HG03460 (cell line): ENCODE results near the gene MRPL43.
A peak's percentile ranks its signal among the peaks of the same experiment; 100 is the strongest.

Source experiments
- ATAC-seq: cut with Tn5 transposase; IDR thresholded peaks from one replicate; pipeline ENCODE4 v1.9.1; 2021; ENCODE audit not compliant: unreplicated experiment

Gene MRPL43

GRCh38 chr10:101020427-101021075 lies 33.3 kb upstream of the MRPL43 start:
- ATAC-seq: no peak

DNA sequence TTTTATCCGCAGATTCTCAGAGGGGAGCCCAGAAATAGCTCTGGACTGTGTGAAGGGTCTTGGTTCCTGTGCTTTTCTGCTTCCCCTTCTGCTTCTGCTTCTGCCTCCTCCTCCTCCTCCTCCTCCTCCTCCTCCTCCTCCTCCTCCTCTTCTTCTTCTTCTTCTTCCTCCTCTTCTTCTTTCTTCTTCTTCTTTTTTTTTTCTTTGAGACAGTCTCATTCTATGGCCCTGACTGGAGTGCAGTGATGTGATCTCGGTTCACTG lies 32.1 kb upstream of the MRPL43 start:
- ATAC-seq: no peak

DNA sequence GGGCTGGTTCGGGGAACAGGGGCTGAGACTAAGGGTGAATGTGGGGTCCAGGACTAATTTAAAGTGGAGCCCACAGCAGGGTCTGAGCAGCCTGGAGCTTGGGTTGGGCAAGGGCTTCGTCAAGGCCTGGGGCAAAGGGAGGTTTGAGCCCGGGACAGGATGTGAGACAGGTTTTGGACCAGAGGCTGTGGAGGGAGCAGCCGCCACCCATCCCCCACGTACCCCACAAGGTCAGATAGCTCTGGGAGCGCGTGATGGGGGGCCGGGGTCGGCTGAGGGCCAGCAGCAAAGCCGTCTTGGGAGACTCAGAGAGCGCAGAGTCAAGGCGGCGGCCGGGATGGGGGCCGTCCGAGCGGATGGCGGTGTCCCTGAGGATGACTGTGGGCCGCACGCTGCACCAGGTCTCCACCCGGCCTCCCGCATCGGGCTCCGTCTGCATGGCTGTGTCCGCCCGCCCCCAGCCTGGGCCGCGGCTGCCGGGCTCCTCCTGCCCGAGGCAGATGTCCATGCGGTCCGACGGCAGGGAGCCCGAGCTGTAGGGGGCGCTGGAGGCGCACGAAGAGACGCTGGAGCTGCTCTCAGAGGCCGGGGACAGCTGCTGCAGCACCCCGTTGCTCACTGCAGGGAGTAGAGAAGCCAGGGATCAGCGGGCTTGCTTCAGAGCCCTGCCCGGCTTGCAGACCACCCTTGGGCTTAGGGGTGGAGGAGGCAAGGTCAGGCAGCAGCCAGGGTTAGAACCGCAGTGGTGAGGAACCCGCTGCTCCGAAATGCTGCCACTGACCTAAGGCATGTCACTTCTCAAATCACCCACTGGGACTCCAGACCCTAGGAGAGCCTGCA lies 31.5 kb upstream of the MRPL43 start:
- no peak for ATAC-seq

DNA sequence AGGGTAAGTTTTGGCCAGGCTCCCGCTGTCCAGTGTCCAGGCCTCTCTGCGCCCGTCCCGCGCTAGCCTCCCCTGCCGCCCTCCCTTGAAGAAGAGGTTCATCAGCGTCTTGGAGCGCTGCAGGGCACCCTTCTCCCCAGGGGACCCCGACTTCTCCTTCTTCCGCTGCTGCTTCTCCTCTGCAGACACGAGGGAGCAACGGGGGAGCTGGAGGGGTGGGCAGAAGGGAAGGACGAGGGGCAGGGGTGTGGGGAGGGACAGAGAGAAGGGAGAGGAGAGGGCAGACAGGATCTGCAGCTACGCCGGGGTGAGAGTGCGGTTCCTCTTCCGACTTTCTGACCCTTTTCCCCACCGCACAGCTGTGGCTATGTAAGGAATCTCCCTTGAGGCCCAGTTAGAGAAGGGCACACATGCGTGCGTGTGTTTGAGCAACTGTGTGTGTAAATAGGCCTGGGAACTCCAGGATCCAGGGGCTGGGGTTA lies 30.9 kb upstream of the MRPL43 start:
- ATAC-seq: no peak

GRCh38 chr10:101016814-101017213 lies 29.5 kb upstream of the MRPL43 start:
- ATAC-seq: no peak

GRCh38 chr10:101015582-101015973 lies 28.3 kb upstream of the MRPL43 start:
- ATAC-seq: no peak

DNA sequence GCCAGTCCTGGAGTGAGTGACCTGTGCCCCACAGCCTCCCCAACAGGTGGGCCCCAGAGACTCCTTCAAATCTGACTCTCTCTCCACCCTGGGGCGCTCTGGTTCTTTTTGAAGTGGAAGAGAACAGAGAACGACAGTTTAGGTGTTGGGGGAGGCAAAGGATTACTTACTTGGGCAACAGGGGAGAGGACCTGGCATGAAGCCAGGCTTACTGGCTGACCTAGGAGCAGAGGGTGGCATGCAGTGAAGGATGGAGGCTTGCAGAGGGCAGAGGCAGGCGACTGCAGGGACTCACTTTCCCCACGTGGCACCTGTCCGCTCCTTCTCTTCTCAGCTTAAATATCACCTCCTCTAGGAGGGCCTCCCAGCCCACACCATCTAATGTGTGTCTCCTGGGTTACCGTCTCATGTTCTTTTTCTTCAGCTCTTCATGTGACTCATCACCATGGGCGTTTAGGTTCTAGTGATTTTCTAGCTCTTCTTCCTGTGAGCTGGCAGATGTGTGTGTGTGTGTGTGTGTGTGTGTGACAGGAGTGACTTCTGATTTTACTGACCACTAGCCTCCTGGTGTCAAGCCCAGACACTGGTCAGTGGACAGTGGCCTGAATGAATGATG lies 27.8 kb upstream of the MRPL43 start:
- ATAC-seq: no peak

GRCh38 chr10:101014230-101014884 lies 27.1 kb upstream of the MRPL43 start:
- ATAC-seq: no peak

DNA sequence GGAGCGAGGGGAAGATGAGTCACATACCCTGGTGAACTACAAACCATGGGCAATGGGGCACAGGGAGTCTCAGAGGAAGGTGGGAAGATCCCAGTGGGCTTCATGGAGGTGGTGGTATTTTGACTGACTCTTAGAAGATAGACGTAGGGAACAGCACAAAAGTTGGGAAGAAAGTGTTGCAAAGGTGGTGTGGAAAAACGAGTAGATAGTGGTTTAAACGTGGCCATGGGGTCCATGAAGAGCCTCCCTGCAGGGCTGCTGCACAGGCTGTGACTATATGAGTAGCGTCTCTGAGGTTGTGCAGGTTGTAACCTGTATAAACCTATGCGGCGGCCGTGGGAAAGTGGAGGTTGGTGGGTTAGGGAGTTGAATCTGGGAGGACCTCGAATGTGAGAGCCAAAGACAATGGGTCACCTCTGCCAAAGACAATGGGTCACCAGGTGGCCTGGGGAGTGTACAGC lies 26.1 kb upstream of the MRPL43 start:
- no peak for ATAC-seq

GRCh38 chr10:101012525-101013364 lies 25.4 kb upstream of the MRPL43 start:
- peak; percentile 80 for ATAC-seq

DNA sequence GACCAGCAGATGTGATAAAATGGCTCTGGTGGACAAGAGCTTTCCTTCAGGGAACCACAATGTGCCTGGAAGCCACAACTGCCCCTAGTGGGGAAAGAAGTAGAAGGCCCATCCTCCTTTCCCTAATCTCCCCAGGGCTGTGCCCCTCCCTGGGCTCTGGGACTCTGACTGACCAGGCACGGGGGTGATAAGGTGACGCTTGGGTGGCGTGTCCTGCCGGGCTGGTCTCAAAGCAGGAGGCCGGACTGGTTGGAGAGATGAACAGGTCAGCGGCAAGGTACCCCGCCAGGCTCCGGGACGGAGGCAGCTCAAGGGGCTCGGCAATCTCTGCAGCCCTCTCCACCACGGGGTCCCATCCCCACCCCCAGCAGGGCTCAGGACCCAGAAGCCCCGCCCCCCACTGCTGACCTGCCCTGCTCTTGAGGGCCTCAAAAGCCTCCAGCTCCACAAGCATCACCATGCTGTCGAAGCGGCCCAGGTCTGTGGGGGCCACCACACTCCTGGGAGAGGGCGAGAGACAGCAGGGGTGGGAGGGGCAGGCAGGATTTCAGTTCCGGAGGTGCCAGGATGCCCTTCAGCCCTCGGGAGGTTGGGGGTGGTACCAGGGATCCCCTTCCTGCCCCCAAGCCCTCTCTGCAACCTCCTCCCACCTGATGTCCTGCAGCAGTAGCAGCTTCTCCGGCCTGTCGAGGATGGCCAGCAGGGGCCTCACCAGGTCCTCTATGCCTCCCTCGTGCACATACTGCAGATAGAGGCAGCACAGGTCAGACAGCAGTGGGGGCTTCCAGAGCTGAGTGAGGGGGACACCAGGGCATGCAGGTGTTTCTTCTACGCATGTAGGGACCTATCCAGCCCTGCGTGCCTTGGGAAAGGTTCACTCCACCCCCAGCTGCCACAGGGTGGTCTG lies 24.5 kb upstream of the MRPL43 start:
- no peak for ATAC-seq

GRCh38 chr10:101010329-101010728 lies 23.0 kb upstream of the MRPL43 start:
- no peak for ATAC-seq

DNA sequence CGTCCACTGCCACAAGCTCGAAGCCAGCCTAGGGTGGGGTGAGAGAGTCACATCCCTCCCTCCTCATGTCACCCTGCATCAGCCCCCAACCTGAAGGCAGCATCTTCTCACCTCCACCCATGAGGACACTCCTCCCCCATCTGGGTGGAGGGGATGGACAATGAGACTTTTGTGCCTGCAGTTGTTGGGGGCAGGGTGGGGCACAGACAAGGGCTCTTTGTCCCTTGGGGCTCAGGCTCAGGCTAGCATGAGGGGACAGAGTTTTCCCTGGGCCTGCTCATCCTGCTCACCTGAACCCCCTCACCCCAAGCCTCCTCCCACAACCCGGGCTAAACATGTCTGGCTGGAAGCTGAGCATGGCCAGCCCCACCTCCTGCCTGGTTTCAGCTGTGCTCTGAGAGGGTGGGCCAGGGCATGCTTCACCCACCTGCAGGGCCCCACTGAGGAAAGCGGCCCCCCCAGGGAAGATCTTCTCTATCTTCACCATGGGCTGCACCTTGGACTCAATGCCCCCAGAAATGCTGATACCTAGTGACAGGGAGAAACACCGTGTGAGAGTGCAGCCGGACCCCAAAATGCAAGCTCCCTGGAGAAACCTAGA lies 21.6 kb upstream of the MRPL43 start:
- no peak for ATAC-seq

GRCh38 chr10:101007915-101008822 lies 20.9 kb upstream of the MRPL43 start:
- no peak for ATAC-seq

GRCh38 chr10:101007099-101007711 lies 19.9 kb upstream of the MRPL43 start:
- no peak for ATAC-seq

- ATAC-seq: no peak
Measured at GRCh38 chr10:101006593-101007098, 19.3 kb upstream of the MRPL43 start.

- ATAC-seq: no peak
Measured at GRCh38 chr10:101005869-101006567, 18.7 kb upstream of the MRPL43 start.
